ENCODE data around the gene COL4A2. TPM values are rescaled to one million over a fixed set of nuclear protein-coding genes. Genes with fewer than 3 reads are reported as not detected.

COL4A2 gene
- total RNA-seq, 4 donors from 2014 or later, result 419 to 931 (median 555) TPM

DNA sequence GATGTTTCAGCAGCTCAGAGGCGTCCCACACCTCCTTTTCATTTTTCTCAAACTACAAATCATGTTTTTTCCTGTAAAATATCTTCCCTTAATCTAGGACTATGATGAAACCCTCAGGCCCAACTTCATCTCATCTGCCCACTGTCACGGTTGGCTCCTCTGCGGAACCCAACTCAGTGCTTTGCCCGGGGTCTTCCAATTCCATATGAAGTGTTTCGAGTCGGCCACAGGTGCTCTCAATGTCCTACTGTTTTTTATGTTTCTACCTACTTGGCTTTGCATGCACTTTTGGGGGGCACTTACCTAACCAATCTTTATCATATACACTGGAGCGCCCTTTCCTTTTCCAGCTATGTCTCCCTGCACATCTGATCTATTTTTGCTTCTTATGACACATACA, 28.2 kb upstream of the COL4A2 start:
- TF ChIP-seq EP300 (IDR thresholded peaks at IDR 0.05) (no peak), POLR2AphosphoS5 (IDR thresholded peaks at IDR 0.05) (no peak), POLR2A (IDR thresholded peaks at IDR 0.05; ENCODE audit: low read depth) (no peak)
- TF ChIP-seq, protein P1, sequence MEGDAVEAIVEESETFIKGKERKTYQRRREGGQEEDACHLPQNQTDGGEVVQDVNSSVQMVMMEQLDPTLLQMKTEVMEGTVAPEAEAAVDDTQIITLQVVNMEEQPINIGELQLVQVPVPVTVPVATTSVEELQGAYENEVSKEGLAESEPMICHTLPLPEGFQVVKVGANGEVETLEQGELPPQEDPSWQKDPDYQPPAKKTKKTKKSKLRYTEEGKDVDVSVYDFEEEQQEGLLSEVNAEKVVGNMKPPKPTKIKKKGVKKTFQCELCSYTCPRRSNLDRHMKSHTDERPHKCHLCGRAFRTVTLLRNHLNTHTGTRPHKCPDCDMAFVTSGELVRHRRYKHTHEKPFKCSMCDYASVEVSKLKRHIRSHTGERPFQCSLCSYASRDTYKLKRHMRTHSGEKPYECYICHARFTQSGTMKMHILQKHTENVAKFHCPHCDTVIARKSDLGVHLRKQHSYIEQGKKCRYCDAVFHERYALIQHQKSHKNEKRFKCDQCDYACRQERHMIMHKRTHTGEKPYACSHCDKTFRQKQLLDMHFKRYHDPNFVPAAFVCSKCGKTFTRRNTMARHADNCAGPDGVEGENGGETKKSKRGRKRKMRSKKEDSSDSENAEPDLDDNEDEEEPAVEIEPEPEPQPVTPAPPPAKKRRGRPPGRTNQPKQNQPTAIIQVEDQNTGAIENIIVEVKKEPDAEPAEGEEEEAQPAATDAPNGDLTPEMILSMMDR (IDR thresholded peaks at IDR 0.05), result no peak
- 95% methylated on average over 7 of the region's 7 CpGs for WGBS
- Histone ChIP-seq H3K4me3 (no peak overlapping the region), H3K4me1 (peaks cover 75 to 100% (median 100%) of the 10 kb centered on the region in 4 donors), H3K27ac (replicated peaks in 1 of 4) (peak overlapping the region; percentile 32 to 67 (median 58)), H3K9me3 (no peaks in the 10 kb centered on the region), H3K36me3 (no peaks in the 10 kb centered on the region), H3K27me3 (no peaks in the 10 kb centered on the region)
- no peak for DNase-seq (ENCODE audit: extremely low spot score)
- intact Hi-C loops (cut with DNase I), result no loop called here

DNA sequence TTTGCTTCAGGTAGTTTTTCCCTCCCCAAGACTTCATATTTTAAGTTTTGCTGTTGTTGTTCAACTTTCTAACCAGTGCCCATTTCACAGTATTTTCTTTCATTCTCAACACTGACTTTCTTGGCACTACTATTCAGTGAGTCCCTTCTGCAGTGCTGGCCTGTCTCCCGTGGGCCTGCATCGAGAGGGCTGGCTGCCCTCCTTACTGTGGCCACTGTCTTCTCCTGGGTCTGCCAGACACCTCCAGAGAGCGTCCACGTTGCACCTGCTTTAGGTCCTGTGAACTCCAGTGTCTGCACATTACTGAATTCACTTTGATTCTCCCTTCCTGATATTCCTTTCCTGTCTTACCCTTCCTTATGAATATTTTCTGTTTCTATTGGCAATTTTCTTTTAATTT, 27.4 kb upstream of the COL4A2 start:
- no peak for DNase-seq (ENCODE audit: extremely low spot score)
- intact Hi-C loops (cut with DNase I), result no loop called here
- Histone ChIP-seq H3K36me3 (no peaks in the 10 kb centered on the region), H3K27me3 (no peaks in the 10 kb centered on the region), H3K4me1 (peaks cover 83 to 100% (median 100%) of the 10 kb centered on the region in 4 donors), H3K27ac (replicated peaks in 1 of 4) (peak overlapping the region; percentile 32 to 99 (median 62)), H3K4me3 (no peak overlapping the region), H3K9me3 (no peaks in the 10 kb centered on the region)
- 77% methylated on average over 4 of the region's 4 CpGs for WGBS
- TF ChIP-seq POLR2AphosphoS5 (IDR thresholded peaks at IDR 0.05), result no peak
- TF ChIP-seq, protein P1 (IDR thresholded peaks at IDR 0.05), result no peak
- no peak for TF ChIP-seq POLR2A (IDR thresholded peaks at IDR 0.05; ENCODE audit: low read depth)
- no peak for TF ChIP-seq EP300 (IDR thresholded peaks at IDR 0.05)

DNA sequence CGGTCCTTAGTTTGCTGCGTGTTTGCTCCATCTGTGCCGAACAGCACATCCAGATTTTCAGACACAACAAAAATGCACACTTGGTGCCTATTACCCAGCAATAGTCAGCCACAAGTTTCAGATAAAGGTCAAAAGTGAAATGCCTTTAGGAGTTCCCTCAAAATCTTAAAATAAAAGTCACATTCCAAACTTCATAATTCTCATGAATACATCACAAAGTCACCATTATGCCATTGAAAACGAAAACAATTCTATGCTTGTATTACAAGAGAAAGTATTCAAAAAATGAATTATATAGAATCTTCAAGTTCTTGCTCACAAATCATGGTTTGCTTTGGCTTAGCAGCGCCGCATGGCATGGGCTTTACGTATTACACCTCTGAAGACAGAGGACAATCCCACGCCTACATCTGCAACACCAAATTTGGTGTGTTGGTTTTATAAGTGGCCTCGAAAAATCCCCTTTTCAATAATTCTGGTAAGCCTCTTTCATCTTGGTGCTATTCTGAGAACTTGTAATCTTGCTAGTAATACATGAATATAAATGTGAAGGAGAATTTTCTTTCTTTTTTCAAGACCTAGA, 26.8 kb upstream of the COL4A2 start:
- Histone ChIP-seq H3K9me3 (no peaks in the 10 kb centered on the region), H3K27me3 (no peaks in the 10 kb centered on the region), H3K4me1 (peaks cover 85 to 100% (median 100%) of the 10 kb centered on the region in 4 donors), H3K4me3 (no peak overlapping the region), H3K36me3 (no peaks in the 10 kb centered on the region), H3K27ac (replicated peaks in 1 of 4) (peak overlapping the region; percentile 58 to 99 (median 63))
- WGBS, result 85% methylated on average over 9 of the region's 9 CpGs
- intact Hi-C loops (cut with DNase I), result no loop called here
- TF ChIP-seq POLR2A (IDR thresholded peaks at IDR 0.05; ENCODE audit: low read depth), result no peak
- TF ChIP-seq, protein P1 (IDR thresholded peaks at IDR 0.05), result no peak
- no peak for TF ChIP-seq EP300 (IDR thresholded peaks at IDR 0.05)
- no peak for TF ChIP-seq POLR2AphosphoS5 (IDR thresholded peaks at IDR 0.05)
- no peak for DNase-seq (ENCODE audit: extremely low spot score)

DNA sequence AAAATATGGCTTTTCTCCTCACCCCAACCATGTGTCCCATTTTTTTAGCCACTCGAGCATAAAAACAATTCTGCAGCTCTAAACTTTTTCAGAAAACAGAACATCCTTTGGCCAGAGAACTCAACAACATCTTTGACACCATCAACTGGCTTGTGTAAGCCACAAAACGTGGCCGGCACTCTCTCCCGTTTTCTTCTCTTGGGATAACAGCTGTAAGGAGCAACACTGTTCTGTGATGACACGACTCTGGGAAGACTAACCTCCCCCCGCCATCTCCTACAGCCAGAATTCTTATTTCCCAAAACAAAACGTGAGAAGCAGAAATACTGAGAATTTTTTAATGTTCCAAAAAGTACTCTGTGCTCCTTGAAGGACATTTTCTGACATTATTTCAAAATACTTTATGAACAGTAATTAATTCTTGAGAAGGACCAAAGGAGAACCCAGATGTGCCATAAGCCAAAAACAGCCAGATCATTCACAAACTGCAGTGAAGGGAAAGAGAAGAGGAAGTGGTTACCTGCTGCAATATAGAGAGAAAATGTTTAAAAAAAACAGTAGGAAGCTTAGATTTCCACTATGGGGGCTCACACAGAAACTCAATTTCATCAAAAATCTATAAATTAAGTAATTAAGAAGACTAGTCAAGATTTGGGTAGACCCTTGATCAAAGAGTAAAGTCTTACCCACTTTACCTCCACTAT, 25.9 kb upstream of the COL4A2 start:
- intact Hi-C loops (cut with DNase I), result no loop called here
- Histone ChIP-seq H3K4me3 (no peak overlapping the region), H3K27me3 (no peaks in the 10 kb centered on the region), H3K4me1 (peaks cover 85 to 100% (median 99%) of the 10 kb centered on the region in 4 donors), H3K27ac (replicated peaks in 1 of 4) (peak overlapping the region; percentile 58 to 99 (median 63)), H3K36me3 (no peaks in the 10 kb centered on the region), H3K9me3 (no peaks in the 10 kb centered on the region)
- WGBS, result 58% methylated on average over 7 of the region's 7 CpGs
- TF ChIP-seq POLR2A (IDR thresholded peaks at IDR 0.05; ENCODE audit: low read depth) (no peak), POLR2AphosphoS5 (IDR thresholded peaks at IDR 0.05) (peak in 1 of 2 donors; percentile 32), EP300 (IDR thresholded peaks at IDR 0.05) (no peak)
- TF ChIP-seq, protein P1 (IDR thresholded peaks at IDR 0.05), result no peak
- no peak for DNase-seq (ENCODE audit: extremely low spot score)

Measured in esophagus muscularis mucosa (tissue), 4 donors.